ENCODE results near the gene CDK14.

The CDK14 gene

DNA sequence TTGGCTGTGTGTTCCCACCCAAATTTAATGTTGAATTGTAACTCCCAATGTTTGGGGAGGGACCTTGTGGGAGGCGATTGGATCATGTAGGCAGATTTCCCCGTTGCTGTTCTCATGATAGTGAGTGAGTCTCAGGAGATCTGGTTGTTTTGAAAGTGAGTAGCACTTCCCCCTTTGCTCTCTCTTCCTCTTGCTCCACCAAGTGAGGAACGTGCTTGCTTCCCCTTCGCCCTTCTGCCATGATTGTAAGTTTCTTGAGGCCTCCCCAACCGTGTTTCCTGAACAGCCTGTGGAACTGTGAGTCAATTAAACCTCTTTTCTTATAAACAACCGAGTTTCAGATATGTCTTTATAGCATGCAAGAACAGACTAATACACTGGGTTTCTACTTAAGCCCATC, 176.3 kb downstream of the CDK14 start:
- TF ChIP-seq, protein P1, sequence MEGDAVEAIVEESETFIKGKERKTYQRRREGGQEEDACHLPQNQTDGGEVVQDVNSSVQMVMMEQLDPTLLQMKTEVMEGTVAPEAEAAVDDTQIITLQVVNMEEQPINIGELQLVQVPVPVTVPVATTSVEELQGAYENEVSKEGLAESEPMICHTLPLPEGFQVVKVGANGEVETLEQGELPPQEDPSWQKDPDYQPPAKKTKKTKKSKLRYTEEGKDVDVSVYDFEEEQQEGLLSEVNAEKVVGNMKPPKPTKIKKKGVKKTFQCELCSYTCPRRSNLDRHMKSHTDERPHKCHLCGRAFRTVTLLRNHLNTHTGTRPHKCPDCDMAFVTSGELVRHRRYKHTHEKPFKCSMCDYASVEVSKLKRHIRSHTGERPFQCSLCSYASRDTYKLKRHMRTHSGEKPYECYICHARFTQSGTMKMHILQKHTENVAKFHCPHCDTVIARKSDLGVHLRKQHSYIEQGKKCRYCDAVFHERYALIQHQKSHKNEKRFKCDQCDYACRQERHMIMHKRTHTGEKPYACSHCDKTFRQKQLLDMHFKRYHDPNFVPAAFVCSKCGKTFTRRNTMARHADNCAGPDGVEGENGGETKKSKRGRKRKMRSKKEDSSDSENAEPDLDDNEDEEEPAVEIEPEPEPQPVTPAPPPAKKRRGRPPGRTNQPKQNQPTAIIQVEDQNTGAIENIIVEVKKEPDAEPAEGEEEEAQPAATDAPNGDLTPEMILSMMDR (IDR thresholded peaks at IDR 0.05) = no peak

DNA sequence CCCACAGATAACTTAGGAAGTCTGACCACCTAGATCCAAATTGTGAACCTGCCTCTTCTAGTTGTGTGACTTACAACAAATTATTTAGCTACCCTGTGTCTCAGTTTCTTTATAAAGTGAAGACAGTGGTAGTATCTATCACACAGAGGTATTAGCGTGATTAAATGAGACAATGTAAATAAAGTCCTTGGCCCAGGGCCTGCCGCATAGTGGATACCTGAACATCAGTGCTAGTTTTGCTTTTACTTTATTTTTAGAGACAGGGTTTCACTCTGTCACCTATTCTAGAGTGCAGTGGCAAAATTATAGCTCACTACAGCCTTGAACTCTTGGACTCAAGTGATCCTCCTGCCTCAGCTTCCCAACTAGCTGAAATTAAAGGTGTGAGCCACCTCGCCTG, 177.1 kb downstream of the CDK14 start:
- TF ChIP-seq, protein P1 (IDR thresholded peaks at IDR 0.05) = no peak

DNA sequence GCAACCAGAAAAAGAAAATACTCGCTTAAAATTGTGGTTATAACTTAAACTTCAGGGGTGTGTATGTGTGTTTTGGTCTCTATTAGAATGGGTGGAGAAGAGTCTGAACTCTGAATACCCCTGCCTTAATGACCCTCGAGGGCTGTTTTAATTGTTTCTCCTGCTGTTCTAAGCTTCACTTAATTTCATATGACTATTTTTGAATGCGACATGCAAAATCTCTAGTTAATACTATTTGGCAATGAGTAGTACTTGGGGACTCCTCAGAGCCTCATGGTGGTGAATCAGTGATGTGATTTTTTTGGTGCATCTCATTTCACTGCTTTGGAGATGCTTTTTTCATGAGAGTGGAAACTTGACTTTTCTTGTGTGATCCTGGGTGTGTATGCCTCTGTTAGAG, 178.6 kb downstream of the CDK14 start:
- TF ChIP-seq, protein P1 (IDR thresholded peaks at IDR 0.05) = no peak

DNA sequence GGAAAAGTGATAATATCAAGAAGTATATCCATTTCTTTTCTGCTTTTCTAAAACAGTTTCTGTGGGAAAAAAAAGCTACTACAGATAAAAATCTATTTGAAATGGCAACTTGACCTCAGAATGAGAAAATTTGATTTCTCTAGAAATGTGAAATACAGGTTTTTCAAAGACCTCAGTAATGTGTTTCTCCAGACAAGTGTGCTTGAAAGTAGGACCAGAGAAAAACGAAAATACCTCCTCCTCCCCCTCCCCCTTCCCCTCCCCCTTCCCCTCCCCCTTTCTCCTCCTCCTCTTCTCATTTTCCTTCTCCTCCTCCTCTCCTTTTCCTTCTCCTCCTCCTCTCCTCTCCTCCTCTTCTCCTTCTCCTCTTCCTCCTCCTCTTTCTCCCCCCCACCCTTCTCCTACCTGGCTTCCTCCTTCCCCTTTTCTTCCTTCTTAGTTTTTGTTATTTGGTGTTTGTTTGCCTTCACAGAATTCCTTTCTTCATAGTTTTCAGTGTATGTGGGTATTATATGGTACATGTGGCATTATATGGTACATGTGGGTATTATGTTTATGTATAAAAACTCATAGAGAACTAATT, 179.4 kb downstream of the CDK14 start:
- TF ChIP-seq, protein P1 (IDR thresholded peaks at IDR 0.05) = no peak

DNA sequence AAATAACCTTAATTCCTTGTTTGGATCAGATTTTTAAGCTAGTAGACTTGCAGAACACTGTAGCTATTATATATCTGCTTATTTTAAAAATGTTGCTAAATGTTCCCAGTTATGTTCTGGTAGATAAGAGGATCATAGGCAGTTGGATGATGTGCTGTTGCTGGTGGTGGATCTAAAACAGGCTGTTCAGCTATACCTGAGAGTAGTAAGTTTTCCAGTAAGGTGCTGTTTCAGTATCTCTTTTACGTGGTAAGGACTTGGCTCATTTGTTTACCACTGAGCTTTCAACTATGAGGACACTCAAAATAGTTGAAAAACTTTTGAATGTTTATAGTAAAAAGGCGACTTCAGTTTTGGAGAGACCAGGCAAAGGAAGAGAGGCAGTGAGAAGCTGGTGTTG, 180.9 kb downstream of the CDK14 start:
- TF ChIP-seq, protein P1 (IDR thresholded peaks at IDR 0.05) = no peak

DNA sequence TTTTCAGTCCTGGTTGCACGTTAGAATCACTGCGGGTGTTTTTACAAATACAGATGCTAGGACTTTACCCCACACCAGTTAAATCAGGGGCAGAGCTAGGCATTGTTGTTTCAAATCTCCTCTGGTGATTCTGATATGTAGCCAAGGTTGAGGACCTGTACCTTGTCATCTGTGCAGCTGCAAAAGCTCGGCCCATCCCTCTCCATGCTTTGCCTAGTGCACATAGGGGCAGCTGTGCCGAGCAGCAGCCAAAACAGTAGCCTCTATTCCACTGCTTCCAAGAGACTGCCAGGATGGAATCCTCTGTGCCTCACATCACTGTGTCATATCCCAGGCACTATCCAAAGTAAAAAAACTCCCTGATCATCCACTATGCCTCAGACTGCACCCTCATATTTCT, 181.3 kb downstream of the CDK14 start:
- TF ChIP-seq, protein P1 (IDR thresholded peaks at IDR 0.05) = no peak

DNA sequence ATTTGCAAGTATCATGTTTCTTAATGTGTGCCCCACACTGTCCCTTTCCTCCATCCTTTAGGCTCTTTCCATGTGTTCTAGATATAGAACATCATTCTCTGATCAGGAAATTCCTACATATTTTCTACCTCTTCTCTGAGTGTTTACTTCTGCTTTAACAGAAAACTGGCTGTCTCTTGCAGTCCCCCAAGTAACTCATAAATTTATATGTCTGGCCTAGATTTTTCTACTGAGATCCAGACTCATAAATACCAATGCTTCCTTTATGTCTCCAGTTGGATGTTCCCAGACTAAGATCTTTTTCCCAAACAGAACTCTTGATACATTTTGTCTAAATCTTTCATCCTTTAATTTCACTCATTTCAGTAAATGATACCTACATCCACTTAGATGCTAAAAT, 181.8 kb downstream of the CDK14 start:
- TF ChIP-seq, protein P1 (IDR thresholded peaks at IDR 0.05) = no peak

DNA sequence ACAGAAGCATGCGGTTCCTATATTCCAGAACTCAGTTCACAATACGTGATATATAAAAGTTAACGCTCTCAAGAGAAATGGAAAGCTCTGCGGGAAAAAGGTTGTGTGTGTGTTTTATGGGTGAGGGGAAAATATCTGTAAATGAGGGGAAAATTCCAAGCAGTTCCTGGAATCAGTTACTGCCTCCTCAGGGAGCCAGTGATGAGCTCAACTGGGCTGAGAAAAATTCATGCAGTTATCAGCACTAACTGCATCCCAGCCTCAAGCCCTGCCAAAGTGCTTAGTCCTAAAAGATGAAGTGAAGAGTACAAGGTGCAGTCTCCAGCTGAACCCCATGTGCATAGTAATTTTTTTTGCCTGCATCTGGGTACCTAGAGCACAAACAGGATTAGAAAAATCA, 191.9 kb downstream of the CDK14 start:
- TF ChIP-seq, protein P1 (IDR thresholded peaks at IDR 0.05) = no peak

Measured in LNCAP (cell line).